ENCODE measurements around the gene PRRT4. TPM values are rescaled to one million over a fixed set of nuclear protein-coding genes. Genes with fewer than 3 reads are reported as not detected.

Gene PRRT4
- total RNA-seq (2022) (0.15 TPM in 1 of 2 replicates, not detected in the other), Bru-seq, nascent RNA (not detected), BruChase-seq, experiment 1, labeled RNA remaining after a 6-hour chase (not detected), BruChase-seq, experiment 2, labeled RNA remaining after a 2-hour chase (percentile 7 among the genes with signal in this experiment)
- long read RNA-seq: 0 reads

DNA sequence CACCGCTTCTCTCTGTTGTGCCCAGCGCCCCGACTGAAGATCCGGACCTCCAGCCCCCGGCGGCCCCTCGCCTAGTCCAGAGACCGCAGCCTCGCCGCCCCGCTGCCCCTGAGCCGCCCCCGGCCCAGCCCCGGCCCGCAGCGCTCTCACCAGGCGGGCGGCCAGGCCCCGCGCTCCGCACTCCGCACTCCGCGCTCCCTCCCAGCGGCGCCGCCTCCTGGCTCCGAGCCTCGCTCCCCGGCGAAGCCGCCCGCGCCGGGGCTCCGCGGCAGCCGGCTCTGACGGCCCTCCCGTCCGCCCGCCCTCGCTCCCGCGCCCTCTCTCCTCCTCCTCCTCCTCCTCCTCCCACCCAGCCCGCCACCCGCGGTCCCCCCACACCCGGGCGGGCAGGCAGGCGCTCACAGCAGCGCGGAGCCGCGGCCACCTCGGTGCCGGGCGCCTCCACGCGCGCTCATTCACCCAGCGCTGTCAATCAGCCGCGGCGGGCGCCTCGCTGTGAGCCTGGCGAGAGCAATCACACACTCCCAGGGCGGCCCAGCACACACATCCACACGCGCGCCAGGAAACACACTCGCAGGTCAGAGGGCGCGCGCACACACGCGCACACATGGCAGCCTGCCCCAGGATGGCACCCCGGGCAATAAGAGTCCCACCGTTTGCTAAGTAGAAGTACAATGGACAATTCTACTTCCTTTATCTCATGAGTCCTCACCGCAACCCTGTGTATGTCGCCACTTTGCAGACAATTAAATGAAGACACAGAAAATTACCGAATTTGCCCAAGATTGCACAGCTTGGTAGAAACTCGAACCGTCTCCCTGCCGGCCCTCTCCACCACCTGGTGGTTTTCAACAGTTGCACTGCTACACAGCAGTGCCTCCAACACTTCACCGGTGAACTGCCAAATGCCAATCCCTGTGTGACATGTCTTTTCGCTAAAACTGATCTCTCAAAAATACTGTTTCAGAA lies at the start of gene PRRT4:
PRRT4 (minus strand) TSS at position 280 of the 969 bp plus-strand sequence.
- peak; percentile 44 for DNase-seq
- no TSS peak for BruUV-seq (replicated peaks)
- peaks cover 11% of the 10 kb centered on the region for H3K36me3 Mint-ChIP-seq (ENCODE audit: insufficient read depth, unreplicated experiment)
- TF ChIP-seq, protein P1, sequence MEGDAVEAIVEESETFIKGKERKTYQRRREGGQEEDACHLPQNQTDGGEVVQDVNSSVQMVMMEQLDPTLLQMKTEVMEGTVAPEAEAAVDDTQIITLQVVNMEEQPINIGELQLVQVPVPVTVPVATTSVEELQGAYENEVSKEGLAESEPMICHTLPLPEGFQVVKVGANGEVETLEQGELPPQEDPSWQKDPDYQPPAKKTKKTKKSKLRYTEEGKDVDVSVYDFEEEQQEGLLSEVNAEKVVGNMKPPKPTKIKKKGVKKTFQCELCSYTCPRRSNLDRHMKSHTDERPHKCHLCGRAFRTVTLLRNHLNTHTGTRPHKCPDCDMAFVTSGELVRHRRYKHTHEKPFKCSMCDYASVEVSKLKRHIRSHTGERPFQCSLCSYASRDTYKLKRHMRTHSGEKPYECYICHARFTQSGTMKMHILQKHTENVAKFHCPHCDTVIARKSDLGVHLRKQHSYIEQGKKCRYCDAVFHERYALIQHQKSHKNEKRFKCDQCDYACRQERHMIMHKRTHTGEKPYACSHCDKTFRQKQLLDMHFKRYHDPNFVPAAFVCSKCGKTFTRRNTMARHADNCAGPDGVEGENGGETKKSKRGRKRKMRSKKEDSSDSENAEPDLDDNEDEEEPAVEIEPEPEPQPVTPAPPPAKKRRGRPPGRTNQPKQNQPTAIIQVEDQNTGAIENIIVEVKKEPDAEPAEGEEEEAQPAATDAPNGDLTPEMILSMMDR (IDR thresholded peaks at IDR 0.05; ENCODE audit: unreplicated experiment): no peak
- H3K9me3 Mint-ChIP-seq (ENCODE audit: low read depth, unreplicated experiment): no peaks in the 10 kb centered on the region
- H3K27me3 Mint-ChIP-seq (ENCODE audit: unreplicated experiment): peaks cover 99% of the 10 kb centered on the region
- CTCF ChIA-PET: interaction anchor here (0.8 kb wide), 1 partner anchor 12 kb away, joined by 4 read pairs; no protein-coding TSS in a partner anchor
- H3K27ac Mint-ChIP-seq (ENCODE audit: unreplicated experiment): no peak within 1 kb of the TSS
- intact Hi-C loops (cut with micrococcal nuclease; ENCODE audit: unreplicated experiment): no loop called here
- peaks cover 15% of the 10 kb centered on the region for H3K4me1 Mint-ChIP-seq (ENCODE audit: low read depth, unreplicated experiment)
- H3K4me3 Mint-ChIP-seq (ENCODE audit: low read depth, unreplicated experiment): peak within 1 kb of the TSS; percentile 69

DNA sequence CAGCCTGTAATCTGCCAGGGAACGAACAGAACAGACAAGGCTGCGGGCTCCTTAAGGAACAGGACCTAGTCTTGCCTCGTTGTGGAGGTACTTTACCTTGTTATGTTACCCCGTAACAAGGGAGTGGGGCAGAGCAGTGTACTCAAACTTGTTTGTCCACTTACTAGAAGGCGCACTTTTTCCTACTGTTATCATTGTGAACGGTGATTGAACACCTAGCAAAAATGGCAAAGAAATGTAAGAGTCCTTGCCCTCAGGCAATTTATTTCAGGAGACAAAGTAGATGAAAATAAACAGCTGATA lies 48.9 kb upstream of the PRRT4 start:
- CTCF ChIA-PET: interaction anchor here (0.6 to 2.5 kb wide), 2 partner anchors 14 to 866 kb away, joined by 3 to 5 read pairs; no protein-coding TSS in a partner anchor
- TF ChIP-seq, protein P1 (IDR thresholded peaks at IDR 0.05; ENCODE audit: unreplicated experiment): no peak
- peaks cover 10% of the 10 kb centered on the region for H3K27me3 Mint-ChIP-seq (ENCODE audit: unreplicated experiment)

DNA sequence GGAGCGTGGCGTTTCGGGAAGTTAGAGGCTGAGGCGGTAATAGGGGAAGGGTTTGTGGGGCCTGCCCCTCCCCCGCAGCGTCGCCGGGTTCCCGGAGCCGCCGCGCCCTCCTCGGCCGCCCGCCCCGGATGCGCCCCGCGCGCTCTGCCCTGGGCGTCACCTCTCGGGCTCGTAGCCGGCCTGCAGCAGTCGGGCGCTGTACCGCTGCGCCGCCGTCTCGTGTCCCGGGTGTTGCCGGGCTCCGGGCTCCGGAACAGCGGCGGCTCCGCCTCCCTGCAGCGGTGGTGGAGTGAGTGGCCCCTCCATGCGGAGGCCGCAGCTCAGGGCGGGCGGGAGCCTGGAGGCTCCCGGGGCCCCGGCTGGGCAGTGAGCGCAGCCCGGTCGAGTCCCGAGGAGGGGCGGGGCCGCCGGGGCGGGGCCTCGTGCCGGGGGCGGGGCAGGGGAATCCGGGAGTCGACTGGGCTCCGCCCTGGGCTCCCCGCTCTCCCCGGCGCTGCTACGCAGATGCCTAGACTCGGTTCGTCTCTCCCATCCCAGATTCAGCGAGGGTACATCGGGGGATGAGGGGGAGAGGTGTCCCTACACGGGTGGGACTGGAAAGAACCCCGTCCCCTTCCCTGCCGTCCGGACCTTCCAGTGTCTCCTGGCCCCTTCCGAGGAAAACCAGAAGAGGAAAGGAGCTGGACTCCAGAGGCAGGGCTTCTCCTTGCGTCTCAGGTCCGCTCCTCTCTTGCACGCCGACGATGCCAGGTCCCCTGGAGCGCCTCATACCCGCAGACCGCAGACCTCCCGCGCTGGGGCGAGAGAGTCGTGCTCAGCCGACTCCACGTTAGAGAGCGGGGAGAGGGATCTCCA lies 48.3 kb upstream of the PRRT4 start, which contains the start of gene IMPDH1:
IMPDH1 (minus strand) TSS at position 387 of the 855 bp plus-strand sequence; CDS start at position 306, 81 bp downstream.
- CTCF ChIA-PET: interaction anchor here (0.6 to 2.5 kb wide), 3 partner anchors 8 to 867 kb away, joined by 3 to 5 read pairs (median 3); no protein-coding TSS in a partner anchor
- intact Hi-C loops (cut with micrococcal nuclease; ENCODE audit: unreplicated experiment): no loop called here
- Mint-ChIP-seq H3K4me3 (ENCODE audit: low read depth, unreplicated experiment) (peak within 1 kb of the TSS; percentile 85), H3K27ac (ENCODE audit: unreplicated experiment) (peak within 1 kb of the TSS; percentile 76), H3K4me1 (ENCODE audit: low read depth, unreplicated experiment) (peaks cover 6% of the 10 kb centered on the region), H3K36me3 (ENCODE audit: insufficient read depth, unreplicated experiment) (peaks cover 28% of the 10 kb centered on the region), H3K9me3 (ENCODE audit: low read depth, unreplicated experiment) (no peaks in the 10 kb centered on the region), H3K27me3 (ENCODE audit: unreplicated experiment) (peaks cover 10% of the 10 kb centered on the region)
- TF ChIP-seq, protein P1 (IDR thresholded peaks at IDR 0.05; ENCODE audit: unreplicated experiment): no peak
- peak; percentile 92 for DNase-seq
- BruUV-seq (replicated peaks): no TSS peak

More for the DNA sequence above, 48.9 kb upstream of the PRRT4 start:
- BruUV-seq (replicated peaks): no TSS peak
- Mint-ChIP-seq H3K4me1 (ENCODE audit: low read depth, unreplicated experiment) (peaks cover 6% of the 10 kb centered on the region), H3K9me3 (ENCODE audit: low read depth, unreplicated experiment) (no peaks in the 10 kb centered on the region), H3K4me3 (ENCODE audit: low read depth, unreplicated experiment) (peak overlapping the region; percentile 85), H3K27ac (ENCODE audit: unreplicated experiment) (peak overlapping the region; percentile 76), H3K36me3 (ENCODE audit: insufficient read depth, unreplicated experiment) (peaks cover 22% of the 10 kb centered on the region)
- DNase-seq: no peak
- intact Hi-C loops (cut with micrococcal nuclease; ENCODE audit: unreplicated experiment): no loop called here

Data from Calu3 (cell line).